ENCODE measurements around the gene RDH5.

DNA sequence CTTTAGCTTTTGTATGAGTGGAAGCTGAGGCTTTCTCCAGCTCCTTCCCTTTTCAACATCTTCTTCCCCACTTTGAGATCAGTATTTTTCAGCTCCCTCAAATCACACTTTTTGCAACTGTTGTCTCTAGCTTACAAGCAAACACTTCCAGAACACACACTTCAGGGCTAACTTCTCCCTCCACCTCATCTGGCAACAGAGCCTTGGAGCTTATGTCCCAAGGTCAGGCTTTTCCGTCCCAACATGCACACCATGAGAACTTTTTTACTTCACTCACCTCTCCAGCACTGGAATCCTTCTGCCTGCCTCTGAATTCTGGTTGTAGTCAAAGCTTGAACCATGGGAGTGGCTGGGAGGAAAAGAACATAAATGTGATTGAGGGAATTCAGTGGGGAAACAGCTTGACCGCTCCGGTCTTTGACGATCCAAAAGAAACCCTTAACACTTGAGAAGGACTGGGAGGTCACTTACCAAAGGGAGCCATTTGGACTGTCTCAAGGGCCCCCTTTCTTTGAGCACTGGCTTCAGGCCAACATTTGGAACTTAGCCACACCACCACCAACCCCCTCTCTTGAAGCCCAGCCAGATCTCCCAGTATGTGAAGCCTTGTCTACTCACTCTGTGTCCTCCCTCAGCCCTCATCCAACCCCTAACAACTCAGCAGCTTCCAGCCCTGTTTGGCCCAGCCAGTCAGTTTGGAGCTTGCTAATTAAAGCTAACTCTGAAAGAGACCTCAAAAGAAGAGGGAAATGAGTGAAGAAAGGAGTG, 8.2 kb upstream of the RDH5 start:
- TF ChIP-seq POLR2A (IDR thresholded peaks at IDR 0.05) (no peak), EP300 (IDR thresholded peaks at IDR 0.05) (no peak)
- TF ChIP-seq, protein P1, sequence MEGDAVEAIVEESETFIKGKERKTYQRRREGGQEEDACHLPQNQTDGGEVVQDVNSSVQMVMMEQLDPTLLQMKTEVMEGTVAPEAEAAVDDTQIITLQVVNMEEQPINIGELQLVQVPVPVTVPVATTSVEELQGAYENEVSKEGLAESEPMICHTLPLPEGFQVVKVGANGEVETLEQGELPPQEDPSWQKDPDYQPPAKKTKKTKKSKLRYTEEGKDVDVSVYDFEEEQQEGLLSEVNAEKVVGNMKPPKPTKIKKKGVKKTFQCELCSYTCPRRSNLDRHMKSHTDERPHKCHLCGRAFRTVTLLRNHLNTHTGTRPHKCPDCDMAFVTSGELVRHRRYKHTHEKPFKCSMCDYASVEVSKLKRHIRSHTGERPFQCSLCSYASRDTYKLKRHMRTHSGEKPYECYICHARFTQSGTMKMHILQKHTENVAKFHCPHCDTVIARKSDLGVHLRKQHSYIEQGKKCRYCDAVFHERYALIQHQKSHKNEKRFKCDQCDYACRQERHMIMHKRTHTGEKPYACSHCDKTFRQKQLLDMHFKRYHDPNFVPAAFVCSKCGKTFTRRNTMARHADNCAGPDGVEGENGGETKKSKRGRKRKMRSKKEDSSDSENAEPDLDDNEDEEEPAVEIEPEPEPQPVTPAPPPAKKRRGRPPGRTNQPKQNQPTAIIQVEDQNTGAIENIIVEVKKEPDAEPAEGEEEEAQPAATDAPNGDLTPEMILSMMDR (IDR thresholded peaks at IDR 0.05), result no peak
